ENCODE measurements around the gene SH3BP5.
A peak's percentile ranks its signal among the peaks of the same experiment; 100 is the strongest.

The SH3BP5 gene

GRCh38 chr3:15326673-15327072 lies 5.7 kb downstream of the SH3BP5 start:
- TF ChIP-seq TCF12 (IDR thresholded peaks at IDR 0.05; ENCODE audit: low read depth), result no peak
- TF ChIP-seq REST (IDR thresholded peaks at IDR 0.05; ENCODE audit: low read depth), result no peak
- TF ChIP-seq YY1 (IDR thresholded peaks at IDR 0.05; ENCODE audit: low read depth), result no peak
- no peak for TF ChIP-seq ZBTB7A (IDR thresholded peaks at IDR 0.05; ENCODE audit: low read depth)
- no peak for TF ChIP-seq USF1 (IDR thresholded peaks at IDR 0.05)
- TF ChIP-seq NFIC (IDR thresholded peaks at IDR 0.05), result no peak
- no peak for TF ChIP-seq MAX (IDR thresholded peaks at IDR 0.05)
- TF ChIP-seq TAF1 (IDR thresholded peaks at IDR 0.05; ENCODE audit: low read depth), result no peak
- TF ChIP-seq FOXM1 (IDR thresholded peaks at IDR 0.05; ENCODE audit: borderline replicate concordance, low read depth), result no peak
- no peak for TF ChIP-seq RAD21 (IDR thresholded peaks at IDR 0.05; ENCODE audit: low read depth)
- no peak for TF ChIP-seq EGR1 (IDR thresholded peaks at IDR 0.05)
- TF ChIP-seq TEAD4 (IDR thresholded peaks at IDR 0.05), result no peak
- TF ChIP-seq CEBPB (IDR thresholded peaks at IDR 0.05), result no peak
- TF ChIP-seq EP300 (IDR thresholded peaks at IDR 0.05; ENCODE audit: borderline replicate concordance), result no peak
- no peak for TF ChIP-seq CREB1 (IDR thresholded peaks at IDR 0.05; ENCODE audit: low read depth)

GRCh38 chr3:15326037-15326436 lies 6.3 kb downstream of the SH3BP5 start:
- no peak for TF ChIP-seq YY1 (IDR thresholded peaks at IDR 0.05; ENCODE audit: low read depth)
- TF ChIP-seq RAD21 (IDR thresholded peaks at IDR 0.05; ENCODE audit: low read depth), result no peak
- no peak for TF ChIP-seq ZBTB7A (IDR thresholded peaks at IDR 0.05; ENCODE audit: low read depth)
- no peak for TF ChIP-seq FOXM1 (IDR thresholded peaks at IDR 0.05; ENCODE audit: borderline replicate concordance, low read depth)
- TF ChIP-seq MAX (IDR thresholded peaks at IDR 0.05), result no peak
- TF ChIP-seq EP300 (IDR thresholded peaks at IDR 0.05; ENCODE audit: borderline replicate concordance), result no peak

GRCh38 chr3:15325228-15325627 lies 7.2 kb downstream of the SH3BP5 start:
- TF ChIP-seq USF1 (IDR thresholded peaks at IDR 0.05) (no peak), MAX (IDR thresholded peaks at IDR 0.05) (0 out of 2 replicates have a peak, but pooled peaks have one; percentile 20), TEAD4 (IDR thresholded peaks at IDR 0.05) (peak; percentile 37; the same call in 1 of the 2 replicates), EGR1 (IDR thresholded peaks at IDR 0.05) (0 out of 2 replicates have a peak, but pooled peaks have one; percentile 2), YY1 (IDR thresholded peaks at IDR 0.05; ENCODE audit: low read depth) (no peak), CREB1 (IDR thresholded peaks at IDR 0.05; ENCODE audit: low read depth) (no peak), REST (IDR thresholded peaks at IDR 0.05; ENCODE audit: low read depth) (no peak), TAF1 (IDR thresholded peaks at IDR 0.05; ENCODE audit: low read depth) (no peak)

GRCh38 chr3:15324379-15324808 lies 8.0 kb downstream of the SH3BP5 start:
- TF ChIP-seq EGR1 (IDR thresholded peaks at IDR 0.05), result no peak
- no peak for TF ChIP-seq ZBTB7A (IDR thresholded peaks at IDR 0.05; ENCODE audit: low read depth)
- no peak for TF ChIP-seq CREB1 (IDR thresholded peaks at IDR 0.05; ENCODE audit: low read depth)
- no peak for TF ChIP-seq TAF1 (IDR thresholded peaks at IDR 0.05; ENCODE audit: low read depth)
- TF ChIP-seq RAD21 (IDR thresholded peaks at IDR 0.05; ENCODE audit: low read depth), result no peak
- no peak for TF ChIP-seq TEAD4 (IDR thresholded peaks at IDR 0.05)
- no peak for TF ChIP-seq FOXM1 (IDR thresholded peaks at IDR 0.05; ENCODE audit: borderline replicate concordance, low read depth)
- TF ChIP-seq USF1 (IDR thresholded peaks at IDR 0.05), result no peak
- no peak for TF ChIP-seq TCF12 (IDR thresholded peaks at IDR 0.05; ENCODE audit: low read depth)
- no peak for TF ChIP-seq REST (IDR thresholded peaks at IDR 0.05; ENCODE audit: low read depth)
- TF ChIP-seq MAX (IDR thresholded peaks at IDR 0.05), result no peak
- no peak for TF ChIP-seq CEBPB (IDR thresholded peaks at IDR 0.05)

All from Ishikawa (cell line).